K562 (cell line): ENCODE results near the gene MSRB2. TPM values are rescaled to one million over a fixed set of nuclear protein-coding genes. Genes with fewer than 3 reads are reported as not detected.

Experiments
- MGA ChIP-seq: fragments of 450-650 bp; IDR thresholded peaks from 2 replicates; pipeline ENCODE4 v1.6.1; 2016; ENCODE audit warnings: mild to moderate bottlenecking, moderate library complexity
- TBP ChIP-seq: optimal IDR thresholded peaks from 2 replicates; pipeline ENCODE3; 2011; ENCODE audit warnings: low read depth, low read length, improper control_type of control experiment
- TEAD1 ChIP-seq, 2 experiments: fragments of 450-650 bp in 1 of 2; sonication (generic) in 1 of 2; formaldehyde crosslinking; IDR thresholded peaks; 2 replicates each; pipeline versions ENCODE4 v1.4.0 to v1.8.0; 2020 to 2022; ENCODE audit warnings: mild to moderate bottlenecking in 2 of 2, missing genetic modification reagents in 1 of 2
- ZKSCAN1 ChIP-seq: fragments of 150-350 bp; IDR thresholded peaks from 2 replicates; pipeline ENCODE4 v1.6.1; 2016; ENCODE audit warnings: low read depth, low read length
- ZNF407 ChIP-seq: fragments of 450-650 bp; IDR thresholded peaks from 2 replicates; pipeline ENCODE4 v1.6.1; 2016; ENCODE audit warnings: low read depth
- polyA plus RNA-seq, 8 experiments: library from polyadenylated mRNA; depleted of rRNA in 4 of 8; stranded (reverse) in 5 of 8; unstranded in 3 of 8; fragments of >200 nt; fragmentation: Nextera tagmentation in 2 of 8; fragmentation: Illumina TruSeq in 1 of 8; extraction: Ambion mirVana in 2 of 8; extraction: Trizol in 1 of 8; gene quantifications; 2 replicates each; pipeline versions ENCODE4 v1.2.1 to v1.2.3, GENCODE V29; 2011 to 2014; ENCODE audit warnings: inconsistent platforms in 1 of 8, missing spikeins in 1 of 8
- total RNA-seq, 7 experiments: library from RNA; depleted of rRNA in 6 of 7; stranded (reverse); fragments of >200 nt in 6 of 7; fragmentation: Illumina TruSeq in 2 of 7; extraction: Trizol in 2 of 7; gene quantifications; 2 replicates each; pipeline versions ENCODE4 v1.2.1 to v1.2.3, GENCODE V29; 2011 to 2021; ENCODE audit warnings: low replicate concordance in 1 of 7

MSRB2 gene
- total and polyA plus RNA-seq, 9 of the 15 experiments (the other 6 are each of a cell fraction or from before 2014, with no cell fraction given): 1.5 to 22.3 (median 5.9) TPM

- no peak for TF ChIP-seq ZNF407
- no peak for TF ChIP-seq TEAD1 (CRISPR knock-in tag; IDR thresholded peaks at IDR 0.05)
- no peak; the same call in 1 of the 2 replicates for TF ChIP-seq ZKSCAN1
- TF ChIP-seq TBP: peak; percentile 75
- no peak for TF ChIP-seq MGA
These were observed at the start of gene MSRB2 (continued) for GRCh38 chr10:23095404-23095965.
